B cell (primary cell): ENCODE data around the gene USP6. TPM values are rescaled to one million over a fixed set of nuclear protein-coding genes. Genes with fewer than 3 reads are reported as not detected.

Source experiments
- ATAC-seq: fragments of 200-7000 bp; cut with Tn5 transposase; one replicate; pipeline ENCODE4 v1.10.0; 2021; ENCODE audit warnings: low read depth, mild to moderate bottlenecking, moderate number of reproducible peaks, moderate library complexity
- CTCF ChIA-PET: fragments of 350-600 bp; sonication (Branson Sonifier 250); formaldehyde crosslinking; loops from one replicate; lab custom pipeline; 2021; ENCODE audit warnings: antibody characterized with exemption, inconsistent platforms; lab: Charles Lee
- POLR2A ChIA-PET: fragments of 350-600 bp; sonication (Branson Sonifier 250); formaldehyde crosslinking; loops from one replicate; lab custom pipeline; 2021; ENCODE audit warnings: antibody characterized with exemption; lab: Charles Lee
- DNase-seq: peaks from one replicate; pipeline ENCODE4 v3.0.0; 2013
- H2AFZ ChIP-seq: 2 replicates; pipeline ENCODE4 v1.6.1; 2012; ENCODE audit warnings: mild to moderate bottlenecking, low read depth, low read length; ENCODE audit not compliant: insufficient read depth, poor library complexity, severe bottlenecking
- H3K27ac ChIP-seq, 2 donors: 1 replicate in 1 of 2; 2 replicates in 1 of 2; pipeline ENCODE4 v1.5.1; 2012 to 2013; ENCODE audit warnings: low read length in 2 of 2, mild to moderate bottlenecking in 2 of 2, moderate library complexity in 1 of 2
- H3K27me3 ChIP-seq, 4 experiments: fragments of 200-600 bp in 1 of 4; sonication (generic) in 1 of 4; replicated peaks in 1 of 4; 1 replicate in 2 of 4; 2 replicates in 2 of 4; pipeline versions ENCODE4 v1.6.1 to v1.7.0; 2013 to 2016; ENCODE audit warnings: low read length in 3 of 4, mild to moderate bottlenecking in 2 of 4, mixed read lengths in 1 of 4, moderate library complexity in 1 of 4; ENCODE audit not compliant: insufficient read depth in 4 of 4, control insufficient read depth in 3 of 4; ENCODE audit errors: control extremely low read depth in 1 of 4
- H3K36me3 ChIP-seq, 2 experiments: replicated peaks in 1 of 2; 1 replicate in 1 of 2; 2 replicates in 1 of 2; pipeline versions ENCODE4 v1.6.1 to v1.7.1; 2013; ENCODE audit warnings: low read length in 1 of 2; ENCODE audit not compliant: insufficient read depth in 2 of 2, control insufficient read depth in 1 of 2; ENCODE audit errors: control extremely low read depth in 1 of 2, extremely low read depth in 1 of 2
- H3K4me1 ChIP-seq, 2 donors: fragments of 200-600 bp in 1 of 2; sonication (generic) in 1 of 2; 1 replicate in 1 of 2; 2 replicates in 1 of 2; pipeline versions ENCODE4 v1.5.1 to v1.6.1; 2013 to 2017; ENCODE audit warnings: low read length in 2 of 2; ENCODE audit not compliant: control insufficient read depth in 2 of 2, insufficient read depth in 2 of 2
- H3K4me2 ChIP-seq: replicated peaks from 2 replicates; pipeline ENCODE3; 2012; ENCODE audit warnings: mild to moderate bottlenecking, low read depth, low read length; ENCODE audit not compliant: poor library complexity, severe bottlenecking
- H3K4me3 ChIP-seq, 5 experiments: fragments of 200-600 bp in 1 of 5; sonication (generic) in 1 of 5; 1 replicate in 3 of 5; 2 replicates in 2 of 5; pipeline versions ENCODE4 v1.5.1 to v1.7.0; 2011 to 2016; ENCODE audit warnings: low read length in 4 of 5, mild to moderate bottlenecking in 4 of 5, low read depth in 2 of 5, control low read depth in 1 of 5, moderate library complexity in 1 of 5; ENCODE audit not compliant: insufficient read depth in 1 of 5; ENCODE audit errors: control extremely low read depth in 1 of 5, extremely low read depth in 1 of 5
- H3K79me2 ChIP-seq: fragments of 200-600 bp; sonication (generic); one replicate; pipeline ENCODE4 v1.6.0; 2016; ENCODE audit warnings: low read length; ENCODE audit not compliant: control insufficient read depth, insufficient read depth
- H3K9ac ChIP-seq: fragments of 200-600 bp; sonication (generic); 2 replicates; pipeline ENCODE4 v1.6.1; 2017; ENCODE audit warnings: mild to moderate bottlenecking, low read length, moderate library complexity
- H3K9me3 ChIP-seq, 3 donors: one replicate each; pipeline versions ENCODE4 v1.6.1 to v1.7.1; 2013; ENCODE audit warnings: low read length in 2 of 3; ENCODE audit not compliant: control insufficient read depth in 2 of 3, insufficient read depth in 1 of 3; ENCODE audit errors: control extremely low read depth in 1 of 3
- H4K20me1 ChIP-seq: 2 replicates; pipeline ENCODE4 v1.6.0; 2012; ENCODE audit warnings: mild to moderate bottlenecking, low read length; ENCODE audit not compliant: insufficient read depth, control insufficient read depth, poor library complexity, severe bottlenecking
- H3K27ac Mint-ChIP-seq: one replicate; pipeline ENCODE4 v1.8.0; 2021; ENCODE audit warnings: mixed read lengths
- H3K27me3 Mint-ChIP-seq: one replicate; pipeline ENCODE4 v1.8.0; 2021; ENCODE audit warnings: mixed read lengths
- H3K4me1 Mint-ChIP-seq: one replicate; pipeline ENCODE4 v1.8.0; 2021; ENCODE audit warnings: mixed read lengths
- H3K4me3 Mint-ChIP-seq: one replicate; pipeline ENCODE4 v1.8.0; 2021; ENCODE audit warnings: mixed read lengths
- H3K9me3 Mint-ChIP-seq: one replicate; pipeline ENCODE4 v1.8.0; 2022; ENCODE audit warnings: mixed read lengths; ENCODE audit not compliant: insufficient read depth
- CTCF ChIP-seq: fragments of 200-600 bp; IDR thresholded peaks from one replicate; pipeline ENCODE4 v1.8.0; 2022; ENCODE audit warnings: antibody characterized with exemption, mild to moderate bottlenecking
- EZH2 ChIP-seq: IDR thresholded peaks from 2 replicates; pipeline ENCODE4 v1.6.1; 2012; ENCODE audit warnings: borderline replicate concordance, low read depth, mild to moderate bottlenecking, moderate library complexity, low read length; ENCODE audit not compliant: insufficient read depth, poor library complexity, severe bottlenecking
- WGBS: methylation state at CpG from one replicate; pipeline ENCODE4 v1.1.5; 2013; ENCODE audit warnings: missing lambda C conversion rate; ENCODE audit not compliant: insufficient coverage; 5-methylcytosine and 5-hydroxymethylcytosine counted together
- intact Hi-C: fragments of 100-400 bp; cut with micrococcal nuclease; formaldehyde crosslinking; loops from one replicate; pipeline ENCODE4 v1.10.0; 2022
- polyA plus RNA-seq: library from polyadenylated mRNA; depleted of rRNA; stranded (reverse); fragments of >200 nt; gene quantifications from 2 replicates; pipeline ENCODE4 v1.2.3, GENCODE V29; 2012
- total RNA-seq, 2 donors: library from RNA; stranded (reverse); fragments of 120-200 nt in 1 of 2; gene quantifications; 1 replicate in 1 of 2; 2 replicates in 1 of 2; pipeline versions ENCODE4 v1.2.3 to v1.2.4, GENCODE V29; 2013 to 2022

USP6 gene
- total and polyA plus RNA-seq, 2 donors (not counting 1 experiment from before 2014, with no cell fraction given), result 0.36 to 0.47 TPM

GRCh38 chr17:5097101-5097834 is 18.6 kb upstream of the USP6 start:
- TF ChIP-seq EZH2, result no peak
- Histone ChIP-seq H2AFZ (peak overlapping the region; percentile 94), H3K27ac (peak overlapping the region; percentile 33 to 76), H3K36me3 (peaks cover 0 to 4% of the 10 kb centered on the region in 2 experiments), H3K4me1 (peaks cover 4 to 14% of the 10 kb centered on the region in 2 donors), H3K9me3 (peaks cover 8 to 44% (median 30%) of the 10 kb centered on the region in 3 donors), H3K79me2 (no peaks in the 10 kb centered on the region), H3K4me2 (peak overlapping the region; percentile 93), H3K4me3 (peak overlapping the region; percentile 17 to 79 (median 71)), H3K27me3 (peaks cover 0 to 3% (median 0%) of the 10 kb centered on the region in 4 experiments), H4K20me1 (no peaks in the 10 kb centered on the region), H3K9ac (peak overlapping the region; percentile 80)
- CTCF ChIA-PET, result interaction anchor here (0.7 to 3.0 kb wide), 3 partner anchors 12 to 18 kb away, joined by 3 to 12 read pairs (median 4); partner anchors contain the start of gene ZFP3
- POLR2A ChIA-PET, result interaction anchor here (0.6 to 1.0 kb wide), 3 partner anchors 19 to 108 kb away, joined by 3 to 8 read pairs (median 5); partner anchors contain the start of gene ZFP3
- peak; percentile 93 for ATAC-seq
- Mint-ChIP-seq H3K4me1 (peaks cover 12% of the 10 kb centered on the region), H3K4me3 (peak overlapping the region; percentile 97), H3K27ac (peak overlapping the region; percentile 90), H3K27me3 (no peaks in the 10 kb centered on the region), H3K9me3 (peaks cover 8% of the 10 kb centered on the region)
- intact Hi-C loops, result loop anchor here (1.0 to 5.0 kb wide), 3 partner anchors 14 to 95 kb away; partner anchors contain the start of genes ZFP3, ZNF232 and ZNF594
- peak; percentile 81 for DNase-seq
- WGBS, result 6% methylated on average over 57 of the region's 63 CpGs

- peaks cover 4 to 14% of the 10 kb centered on the region in 2 donors for H3K4me1 ChIP-seq
- 100% methylated on average over 4 of the region's 5 CpGs for WGBS
- DNase-seq, result no peak
- CTCF ChIA-PET, result no interaction called here
- no peak for ATAC-seq
- Mint-ChIP-seq H3K9me3 (peaks cover 6% of the 10 kb centered on the region), H3K27me3 (no peaks in the 10 kb centered on the region), H3K27ac (no peak overlapping the region), H3K4me3 (no peak overlapping the region), H3K4me1 (peaks cover 12% of the 10 kb centered on the region)
- H3K9ac ChIP-seq, result no peak overlapping the region
- H3K4me3 ChIP-seq, result no peak overlapping the region
- H3K27me3 ChIP-seq, result peaks cover 0 to 3% (median 0%) of the 10 kb centered on the region in 4 experiments
- peaks cover 3 to 24% (median 17%) of the 10 kb centered on the region in 3 donors for H3K9me3 ChIP-seq
- TF ChIP-seq EZH2 (no peak), CTCF (no peak)
- no peaks in the 10 kb centered on the region for H3K79me2 ChIP-seq
- H3K27ac ChIP-seq, result no peak overlapping the region
- no peaks in the 10 kb centered on the region for H3K36me3 ChIP-seq
- POLR2A ChIA-PET, result interaction anchor here (0.7 kb wide), 1 partner anchor 151 kb away, joined by 4 read pairs; the partner anchor contains the start of gene PFN1
- no peak overlapping the region for H3K4me2 ChIP-seq
- intact Hi-C loops, result loop anchor here (5.0 kb wide), 1 partner anchor 93 kb away; the partner anchor contains the start of gene ZNF594
- no peaks in the 10 kb centered on the region for H4K20me1 ChIP-seq
- no peak overlapping the region for H2AFZ ChIP-seq
Observed at GRCh38 chr17:5099271-5099670, 16.6 kb upstream of the USP6 start.
